Esophagus squamous epithelium (tissue), 5 donors: ENCODE results near the gene SNX27. TPM values are rescaled to one million over a fixed set of nuclear protein-coding genes. Genes with fewer than 3 reads are reported as not detected.

Source experiments
- DNase-seq: peaks from one replicate; lab custom pipeline; 2025; lab: John Stamatoyannopoulos, UW
- H3K27ac ChIP-seq, 4 donors: fragments of 200-600 bp; sonication (generic); one replicate each; pipeline ENCODE4 v1.5.1; 2016 to 2019; ENCODE audit warnings: mild to moderate bottlenecking in 1 of 4
- H3K27me3 ChIP-seq, 4 donors: fragments of 200-600 bp; sonication (generic); 1 replicate in 3 of 4; 2 replicates in 1 of 4; pipeline versions ENCODE4 v1.5.1 to v1.6.0; 2017 to 2021; ENCODE audit warnings: antibody characterized with exemption in 1 of 4
- H3K36me3 ChIP-seq, 3 donors: fragments of 200-600 bp; sonication (generic); one replicate each; pipeline ENCODE4 v1.5.1; 2016 to 2019
- H3K4me1 ChIP-seq, 3 donors: fragments of 200-600 bp; sonication (generic); one replicate each; pipeline ENCODE4 v1.5.1; 2017 to 2019
- H3K4me3 ChIP-seq, 4 donors: fragments of 200-600 bp; sonication (generic); 1 replicate in 3 of 4; 2 replicates in 1 of 4; pipeline ENCODE4 v1.5.1; 2016 to 2019; ENCODE audit warnings: mild to moderate bottlenecking in 2 of 4, moderate library complexity in 1 of 4
- H3K9me3 ChIP-seq, 3 donors: fragments of 200-600 bp; sonication (generic); one replicate each; pipeline ENCODE4 v1.5.1; 2016 to 2019
- CTCF ChIP-seq, 6 experiments: fragments of 450-650 bp in 4 of 6; fragments of 200-600 bp in 2 of 6; sonication (generic) in 2 of 6; IDR thresholded peaks; one replicate each; pipeline ENCODE4 v1.5.1; 2016 to 2019; ENCODE audit warnings: antibody characterized with exemption in 6 of 6, mild to moderate bottlenecking in 4 of 6, moderate library complexity in 4 of 6
- POLR2A ChIP-seq, 4 donors: fragments of 450-650 bp; IDR thresholded peaks; one replicate each; pipeline ENCODE4 v1.6.1; 2017; ENCODE audit warnings: antibody characterized with exemption in 4 of 4, mild to moderate bottlenecking in 4 of 4, moderate library complexity in 3 of 4
- WGBS, 2 donors: methylation state at CpG; one replicate each; pipeline ENCODE4 v1.1.5; 2018; 5-methylcytosine and 5-hydroxymethylcytosine counted together
- intact Hi-C: fragments of 100-400 bp; cut with DNase I; formaldehyde crosslinking; loops from one replicate; pipeline ENCODE4 v1.15.0; 2022
- total RNA-seq, 4 donors: library from RNA; depleted of rRNA; stranded (reverse); fragments of >200 nt; gene quantifications; one replicate each; pipeline ENCODE4 v1.1.0, GENCODE V29; 2016
- donor health status: DM: yes; HTN: yes; CAD: no.

Gene SNX27
- total RNA-seq, 4 donors from 2014 or later, result 15.0 to 30.3 (median 17.3) TPM

DNA sequence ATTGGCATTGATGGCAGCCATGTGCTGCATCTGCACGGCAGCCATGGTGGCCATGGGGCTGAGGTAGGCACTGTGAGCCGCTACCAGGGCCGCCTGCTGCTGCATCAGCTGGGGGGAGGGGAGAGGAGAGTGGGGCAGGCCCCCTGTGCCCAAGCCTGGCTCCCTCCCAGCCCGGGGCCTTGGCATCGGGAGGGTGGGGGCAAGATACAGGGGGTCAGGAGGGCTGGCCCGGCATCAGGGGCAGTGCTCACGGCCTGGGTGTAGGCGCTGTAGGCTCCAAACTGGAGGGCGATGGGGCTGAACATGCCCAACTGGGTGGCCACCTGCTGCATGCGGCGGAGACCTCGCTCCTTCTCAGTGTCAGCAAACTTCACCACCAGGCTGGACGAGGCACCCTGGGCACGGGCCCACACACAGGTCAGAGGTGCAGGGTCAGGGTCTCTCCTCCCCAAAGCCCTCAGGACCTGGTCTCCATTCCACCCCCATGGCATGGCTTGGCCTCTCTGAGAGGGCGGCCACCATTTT, 95.8 kb downstream of the SNX27 start:
- no peak for DNase-seq
- 90 to 92% methylated on average over 2 to 4 of the region's 15 CpGs for WGBS, 2 donors
- TF ChIP-seq CTCF (IDR thresholded peaks at IDR 0.05), result no peak

DNA sequence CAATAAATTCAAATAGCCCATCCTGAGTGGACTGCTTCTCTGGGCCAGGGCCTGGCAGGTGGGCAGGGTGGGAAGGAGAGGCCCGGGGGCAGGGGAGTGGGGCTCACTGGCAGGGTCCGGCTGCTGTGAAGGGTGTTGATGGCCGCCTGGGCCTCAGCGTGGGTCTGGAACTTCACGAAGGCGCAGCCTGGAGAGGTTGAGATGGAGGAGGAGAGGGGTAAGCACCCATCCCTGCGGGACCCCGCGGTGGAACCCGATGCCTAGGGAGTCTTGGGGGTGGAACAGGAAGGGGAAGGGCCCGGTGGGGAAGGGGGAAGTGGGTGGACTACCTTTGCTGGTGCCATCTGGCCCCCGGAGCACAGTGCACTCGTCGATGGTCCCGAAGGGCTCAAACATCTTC, 97.0 kb downstream of the SNX27 start:
- Histone ChIP-seq H3K9me3 (no peaks in the 10 kb centered on the region), H3K27me3 (peaks cover 0 to 23% (median 0%) of the 10 kb centered on the region in 4 donors), H3K4me1 (peaks cover 0 to 6% (median under 1%) of the 10 kb centered on the region in 3 donors), H3K4me3 (no peak overlapping the region), H3K36me3 (no peaks in the 10 kb centered on the region), H3K27ac (no peak overlapping the region)
- 72 to 100% methylated on average over 2 to 10 of the region's 15 CpGs for WGBS, 2 donors
- no peak for TF ChIP-seq CTCF (IDR thresholded peaks at IDR 0.05)
- TF ChIP-seq POLR2A (IDR thresholded peaks at IDR 0.05), result no peak
- intact Hi-C loops, result no loop called here
- no peak for DNase-seq

More for the DNA sequence above, 95.8 kb downstream of the SNX27 start:
- no peaks in the 10 kb centered on the region for H3K36me3 ChIP-seq
- H3K9me3 ChIP-seq, result no peaks in the 10 kb centered on the region
- peaks cover 0 to 16% (median 0%) of the 10 kb centered on the region in 4 donors for H3K27me3 ChIP-seq
- no peaks in the 10 kb centered on the region for H3K4me1 ChIP-seq
- intact Hi-C loops, result no loop called here
- no peak overlapping the region for H3K27ac ChIP-seq
- H3K4me3 ChIP-seq, result no peak overlapping the region

DNA sequence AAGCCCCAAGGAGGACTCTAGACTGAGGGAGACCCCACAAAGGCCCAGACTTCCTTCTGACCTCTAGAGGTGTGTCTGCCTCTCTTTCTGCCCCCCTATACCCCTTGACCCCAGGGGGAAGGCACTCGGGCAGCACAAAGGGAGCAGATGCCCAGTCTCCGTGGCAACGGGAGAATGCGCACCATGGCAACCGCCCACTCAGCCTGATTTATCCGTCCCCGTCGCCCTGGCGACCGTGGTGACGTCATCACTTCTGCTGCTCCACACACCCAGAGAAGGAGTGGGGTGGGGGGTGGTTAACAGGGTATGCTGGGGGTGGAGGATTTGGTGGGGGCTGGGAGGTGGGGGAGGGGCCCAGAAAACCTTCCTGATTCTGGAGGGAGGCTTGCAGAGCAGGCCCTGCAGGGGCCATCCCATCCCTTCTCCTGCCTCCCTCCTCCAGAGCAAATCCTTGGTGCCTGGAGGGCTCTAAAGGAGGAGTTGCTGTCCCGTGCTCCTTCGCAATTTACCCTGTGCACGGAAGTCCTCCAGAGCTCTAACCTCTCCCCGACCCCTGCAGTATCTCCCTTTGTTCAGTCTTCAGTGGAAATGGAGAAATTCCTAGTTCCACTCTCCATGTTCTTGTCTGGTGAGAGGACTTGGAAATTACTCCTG, 98.5 kb downstream of the SNX27 start:
- TF ChIP-seq POLR2A (IDR thresholded peaks at IDR 0.05) (no peak), CTCF (IDR thresholded peaks at IDR 0.05) (no peak)
- intact Hi-C loops, result no loop called here
- no peak overlapping the region for H3K27ac ChIP-seq
- DNase-seq, result no peak
- 31% methylated on average over 4 to 6 of the region's 15 CpGs for WGBS, 2 donors
- no peaks in the 10 kb centered on the region for H3K36me3 ChIP-seq
- H3K9me3 ChIP-seq, result no peaks in the 10 kb centered on the region
- H3K27me3 ChIP-seq, result peaks cover 0 to 35% (median 0%) of the 10 kb centered on the region in 4 donors
- H3K4me3 ChIP-seq, result no peak overlapping the region
- peaks cover 0 to 8% (median 5%) of the 10 kb centered on the region in 3 donors for H3K4me1 ChIP-seq

GRCh38 chr1:151711044-151711800, 99.4 kb downstream of the SNX27 start:
- peaks cover 0 to 8% (median 5%) of the 10 kb centered on the region in 3 donors for H3K4me1 ChIP-seq
- H3K27me3 ChIP-seq, result peaks cover 0 to 43% (median 0%) of the 10 kb centered on the region in 4 donors
- H3K36me3 ChIP-seq, result no peaks in the 10 kb centered on the region
- H3K9me3 ChIP-seq, result no peaks in the 10 kb centered on the region
- no peak for DNase-seq
- H3K4me3 ChIP-seq, result no peak overlapping the region
- 80 to 86% methylated on average over 9 to 10 of the region's 21 CpGs for WGBS, 2 donors
- TF ChIP-seq CTCF (IDR thresholded peaks at IDR 0.05), result no peak
- no peak for TF ChIP-seq POLR2A (IDR thresholded peaks at IDR 0.05)
- intact Hi-C loops, result no loop called here
- H3K27ac ChIP-seq, result no peak overlapping the region

GRCh38 chr1:151711951-151712350, 100.1 kb downstream of the SNX27 start:
- H3K4me1 ChIP-seq, result peaks cover 0 to 15% (median 5%) of the 10 kb centered on the region in 3 donors
- H3K27ac ChIP-seq, result no peak overlapping the region
- no peaks in the 10 kb centered on the region for H3K9me3 ChIP-seq
- peaks cover 0 to 50% (median 4%) of the 10 kb centered on the region in 4 donors for H3K27me3 ChIP-seq
- 56 to 65% methylated on average over 7 to 10 of the region's 10 CpGs for WGBS, 2 donors
- no peak for DNase-seq
- H3K36me3 ChIP-seq, result no peaks in the 10 kb centered on the region
- intact Hi-C loops, result no loop called here
- H3K4me3 ChIP-seq, result no peak overlapping the region
- TF ChIP-seq CTCF (IDR thresholded peaks at IDR 0.05), result no peak
- TF ChIP-seq POLR2A (IDR thresholded peaks at IDR 0.05), result no peak
